Measurements from ENCODE around the gene SYAP1.
"Not testable (repeated sequence)": the region's sequence is repeated elsewhere in the genome, so short reads cannot be mapped to it uniquely, and the experiment has no call there.

SYAP1 gene

DNA sequence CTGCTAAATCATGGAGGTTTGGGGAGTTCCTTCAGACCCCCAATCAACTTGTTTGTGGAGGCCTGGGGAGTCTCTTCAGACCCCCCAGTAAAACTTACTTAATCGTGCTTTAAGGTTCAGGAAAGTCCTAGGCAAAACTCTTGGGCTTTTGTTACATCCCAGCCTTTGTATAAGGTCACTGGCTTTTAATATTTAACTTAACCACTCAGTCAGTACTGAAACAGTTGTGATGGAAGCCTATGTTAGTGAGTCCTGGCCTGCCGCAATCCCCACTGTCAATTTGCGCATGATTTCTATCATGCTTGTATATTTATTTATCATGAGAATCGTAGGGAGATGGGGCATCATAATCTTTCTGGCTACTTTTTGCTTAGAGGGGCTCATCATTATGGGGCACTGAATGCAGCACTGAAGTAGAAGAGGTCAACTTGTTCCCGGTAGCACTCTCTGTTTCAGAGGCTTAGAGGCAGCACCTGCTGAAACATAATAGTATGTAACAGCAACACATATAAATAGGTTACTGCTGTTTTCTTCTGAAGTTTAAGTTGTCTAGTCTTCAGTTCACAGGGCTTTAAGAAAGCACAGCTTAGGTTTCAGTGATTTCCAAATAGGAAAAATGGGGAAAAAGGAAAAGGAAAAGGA is 7.1 kb downstream of the SYAP1 start:
- FAIRE-seq, result not testable (repeated sequence)

DNA sequence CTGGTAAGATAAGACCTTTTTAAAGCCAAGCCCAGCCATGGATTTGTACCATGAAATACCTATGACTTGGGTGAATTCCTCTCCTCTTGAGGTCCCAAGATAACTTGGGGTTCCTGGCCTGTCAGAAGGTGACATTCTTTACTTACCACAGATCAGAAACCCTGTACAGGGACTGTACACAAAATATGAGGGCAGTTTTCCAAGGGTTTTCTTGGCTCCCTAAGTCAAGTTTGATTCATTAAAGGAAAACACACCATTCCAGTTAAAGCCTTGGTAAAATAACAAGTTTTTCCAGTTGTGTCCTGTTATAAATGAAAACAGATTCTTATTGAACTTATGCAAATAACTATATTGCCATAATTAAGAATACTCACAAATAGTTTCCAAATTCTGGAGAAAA is 8.2 kb downstream of the SYAP1 start:
- no peak for FAIRE-seq

DNA sequence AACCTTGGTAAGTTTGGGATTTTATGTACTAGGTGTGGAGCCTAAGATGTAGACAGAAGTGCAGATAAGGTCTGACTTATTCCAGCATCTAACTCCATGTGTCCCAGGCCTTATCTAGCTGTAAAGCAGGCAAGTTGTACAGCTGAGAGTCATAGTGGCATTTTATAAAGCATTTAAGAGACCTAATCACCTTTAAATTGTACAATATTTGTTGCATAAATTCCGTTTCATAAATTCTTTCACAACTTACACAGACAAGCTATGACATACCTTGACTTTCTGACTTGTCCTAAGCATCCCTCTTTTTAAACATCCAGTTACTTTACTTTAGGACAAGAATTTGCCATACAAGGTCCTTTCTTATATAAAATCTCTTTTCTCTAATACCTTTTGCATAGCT is 11.0 kb downstream of the SYAP1 start:
- FAIRE-seq, result no peak

DNA sequence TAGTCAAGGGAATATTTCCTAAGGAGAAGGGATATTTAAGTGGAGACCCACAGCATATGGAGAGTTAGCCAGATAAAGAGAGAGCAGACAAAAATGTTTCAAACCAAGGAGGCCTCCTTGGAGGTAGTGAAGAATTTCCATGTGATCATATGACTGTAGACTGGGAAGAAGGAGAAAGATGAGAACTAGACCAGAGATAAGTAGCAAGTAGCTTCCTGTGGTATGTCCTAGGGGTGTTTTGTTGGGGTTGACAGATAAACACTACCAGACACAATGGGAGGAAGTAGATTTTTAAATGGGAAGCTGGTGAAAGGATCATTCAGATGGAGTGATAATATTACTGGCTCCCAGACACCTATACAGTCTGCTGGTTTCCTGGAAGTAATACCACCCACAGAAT is 13.6 kb downstream of the SYAP1 start:
- FAIRE-seq, result no peak

- FAIRE-seq, result no peak
Measured at GRCh38 chrX:16737024-16737423, 17.6 kb downstream of the SYAP1 start.

DNA sequence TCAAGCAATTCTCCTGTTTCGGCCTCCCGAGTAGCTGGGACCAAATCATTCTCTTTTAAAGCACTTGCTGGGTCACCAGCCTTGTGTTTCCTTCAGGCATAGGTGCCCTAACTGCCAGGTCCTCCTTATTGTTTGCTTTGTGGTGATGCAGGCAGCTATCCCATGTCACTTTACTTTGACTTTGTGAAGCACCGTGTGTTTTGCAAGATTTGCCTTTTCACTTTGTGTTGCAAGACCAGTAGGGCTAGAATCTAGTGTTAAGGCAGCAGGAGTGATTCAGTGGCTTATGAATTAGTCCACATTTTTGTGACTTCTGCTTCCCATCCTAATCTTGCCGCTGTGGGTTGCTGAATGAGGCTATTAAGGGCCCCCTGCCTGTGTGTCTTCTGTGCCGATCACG is 20.2 kb downstream of the SYAP1 start:
- FAIRE-seq, result no peak

DNA sequence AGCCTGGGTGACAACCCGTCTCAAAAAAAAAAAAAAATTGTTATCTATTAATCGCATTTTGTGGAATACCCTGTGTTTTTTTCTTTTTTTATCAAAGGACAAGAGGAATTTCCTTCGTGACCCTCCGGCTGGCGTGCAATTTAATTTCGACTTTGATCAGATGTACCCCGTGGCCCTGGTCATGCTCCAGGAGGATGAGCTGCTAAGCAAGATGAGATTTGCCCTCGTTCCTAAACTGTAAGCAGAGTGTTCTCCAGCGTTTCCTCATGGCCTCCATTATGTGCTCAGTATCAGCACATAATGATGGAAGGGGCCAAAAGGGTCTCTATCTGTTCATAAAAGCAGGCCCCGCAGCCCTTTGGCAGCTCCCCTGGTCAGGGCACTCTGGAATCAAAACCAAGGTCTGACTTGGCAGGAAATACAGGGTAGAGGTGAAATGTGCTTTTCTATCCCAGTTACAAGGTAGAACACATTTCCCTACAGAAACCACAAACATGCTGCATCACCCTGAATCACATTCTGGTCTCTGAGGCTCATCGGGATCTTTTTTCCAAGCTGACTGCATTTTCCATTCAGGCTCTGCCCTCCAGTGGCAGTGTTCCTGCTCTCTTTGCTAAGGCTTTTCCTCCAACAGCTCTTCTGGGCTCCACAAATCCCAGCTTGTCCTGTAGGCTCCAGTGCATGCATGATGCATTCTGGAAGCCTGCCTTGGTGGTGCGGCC is 24.4 kb downstream of the SYAP1 start:
- FAIRE-seq, result no peak

GRCh38 chrX:16745102-16745501 is 25.7 kb downstream of the SYAP1 start:
- FAIRE-seq, result no peak

DNA sequence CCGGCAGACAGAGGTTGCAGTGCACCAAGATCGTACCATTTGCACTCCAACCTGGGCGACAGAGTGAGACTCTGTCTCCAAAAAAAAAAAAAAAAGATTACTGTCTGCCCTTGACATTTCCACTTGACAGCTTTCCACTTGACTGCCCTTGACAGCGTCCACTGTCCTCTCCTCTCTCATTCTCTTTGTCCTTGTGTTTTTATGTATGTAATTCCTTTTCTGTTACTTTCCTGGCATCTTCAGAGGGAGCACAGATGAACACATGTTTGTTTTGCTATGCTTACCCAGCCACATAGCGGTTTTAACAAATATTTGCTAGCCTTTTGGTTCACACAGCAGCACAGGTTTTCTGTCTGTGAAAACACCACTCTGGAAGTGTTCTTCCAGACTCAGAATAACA is 26.2 kb downstream of the SYAP1 start:
- FAIRE-seq, result peak; percentile 49

- no peak for FAIRE-seq
Measured at GRCh38 chrX:16748425-16748824, 29.0 kb downstream of the SYAP1 start.

GRCh38 chrX:16750136-16750535 is 30.7 kb downstream of the SYAP1 start:
- no peak for FAIRE-seq

DNA sequence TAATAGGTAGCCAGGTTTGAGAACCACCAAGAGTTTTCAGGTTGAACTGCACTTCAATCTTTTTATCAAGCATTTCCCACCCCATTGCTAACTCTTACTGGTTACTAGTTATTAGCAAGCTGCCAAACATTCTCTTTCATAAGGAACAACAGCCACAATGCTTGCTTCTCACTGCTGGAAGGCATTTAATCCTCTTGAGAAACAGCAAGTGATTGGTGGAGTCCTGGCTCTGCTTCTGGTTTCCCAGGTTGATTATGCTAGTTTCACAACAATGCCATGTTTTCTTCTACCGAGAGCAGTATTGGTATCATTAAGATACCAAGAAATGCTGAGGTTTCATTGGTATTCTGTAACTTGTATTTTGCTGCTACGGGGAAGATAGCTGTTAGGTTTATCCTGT is 34.6 kb downstream of the SYAP1 start:
- FAIRE-seq, result no peak

DNA sequence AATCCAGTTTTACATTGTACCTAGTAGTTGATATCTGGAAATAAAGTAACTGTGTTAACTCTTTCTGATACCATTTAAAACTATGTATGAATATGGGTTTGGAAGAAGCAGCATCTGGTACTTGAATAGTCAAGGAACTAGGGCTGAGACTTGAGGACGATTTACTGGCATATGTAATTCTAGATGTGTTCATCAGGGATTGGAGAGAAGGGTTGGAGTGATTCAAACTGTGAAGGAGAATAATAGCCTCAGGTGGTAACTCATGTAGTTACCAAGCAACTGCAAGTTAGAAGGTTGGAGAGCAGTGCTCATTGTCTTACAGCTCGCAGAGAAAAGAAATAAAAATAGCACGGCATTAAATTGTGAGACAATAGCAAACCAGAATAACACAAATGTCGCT is 37.3 kb downstream of the SYAP1 start:
- FAIRE-seq, result no peak

GRCh38 chrX:16761500-16761899 is 42.1 kb downstream of the SYAP1 start:
- FAIRE-seq, result not testable (repeated sequence)

DNA sequence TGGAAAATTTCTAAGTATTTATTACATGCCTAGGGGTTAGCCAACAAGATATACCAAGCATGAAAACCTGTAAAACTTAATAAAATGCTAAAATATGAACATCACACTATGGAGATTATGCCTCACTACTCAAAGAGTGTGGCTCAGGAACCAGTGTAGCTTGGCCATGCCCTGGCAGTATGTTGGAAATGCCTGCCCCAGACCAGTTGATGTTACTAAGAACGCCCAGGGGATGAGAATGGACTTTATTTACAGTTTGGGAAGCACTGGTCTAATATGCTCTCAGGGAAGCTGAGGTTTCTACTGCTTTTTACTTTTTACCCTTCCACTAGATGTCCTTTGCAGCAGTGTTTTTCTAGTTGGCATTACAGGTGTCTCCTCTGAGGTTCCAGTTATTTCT is 43.2 kb downstream of the SYAP1 start:
- FAIRE-seq, result no peak

DNA sequence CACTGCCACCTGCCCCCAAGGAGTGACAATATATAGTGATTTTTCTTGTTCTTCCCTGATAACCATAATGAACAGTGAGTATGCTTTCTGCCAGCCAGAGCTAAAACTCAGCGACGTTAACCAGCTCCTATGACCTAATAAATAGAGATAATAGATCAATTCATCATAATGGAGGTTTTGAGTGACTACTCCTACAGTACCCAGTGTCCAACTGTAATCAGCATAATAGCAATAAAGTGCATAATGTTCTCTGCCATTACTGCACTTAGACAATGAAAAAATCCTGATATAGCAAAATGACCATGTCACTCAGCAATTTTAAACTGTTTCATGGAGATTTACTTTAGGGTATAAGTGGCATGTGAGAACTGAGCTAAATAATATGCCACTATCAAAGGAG is 46.2 kb downstream of the SYAP1 start:
- FAIRE-seq, result no peak

DNA sequence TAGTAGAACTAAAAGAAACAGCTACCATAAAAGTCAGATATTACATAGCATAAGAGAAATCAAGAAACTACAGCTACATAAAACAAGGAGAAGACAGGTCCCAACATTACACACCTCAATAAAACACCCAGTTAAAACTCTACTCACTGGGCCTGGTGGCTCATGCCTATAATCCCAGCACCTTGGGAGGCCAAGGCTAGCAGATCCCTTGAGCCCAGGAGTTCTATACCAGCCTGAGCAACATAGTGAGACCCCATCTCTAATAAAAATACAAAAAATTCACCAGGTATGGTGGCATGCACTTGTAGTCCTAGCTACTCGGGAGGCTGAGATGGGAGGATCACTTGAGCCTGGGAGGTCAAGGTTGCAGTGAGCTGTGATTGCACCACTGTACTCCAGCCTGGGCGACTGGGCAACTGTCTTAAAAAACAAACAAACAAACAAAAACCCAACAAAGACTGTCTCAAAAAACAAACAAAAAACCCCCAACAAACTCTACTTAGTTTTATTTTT is 51.6 kb downstream of the SYAP1 start:
- FAIRE-seq, result no peak

DNA sequence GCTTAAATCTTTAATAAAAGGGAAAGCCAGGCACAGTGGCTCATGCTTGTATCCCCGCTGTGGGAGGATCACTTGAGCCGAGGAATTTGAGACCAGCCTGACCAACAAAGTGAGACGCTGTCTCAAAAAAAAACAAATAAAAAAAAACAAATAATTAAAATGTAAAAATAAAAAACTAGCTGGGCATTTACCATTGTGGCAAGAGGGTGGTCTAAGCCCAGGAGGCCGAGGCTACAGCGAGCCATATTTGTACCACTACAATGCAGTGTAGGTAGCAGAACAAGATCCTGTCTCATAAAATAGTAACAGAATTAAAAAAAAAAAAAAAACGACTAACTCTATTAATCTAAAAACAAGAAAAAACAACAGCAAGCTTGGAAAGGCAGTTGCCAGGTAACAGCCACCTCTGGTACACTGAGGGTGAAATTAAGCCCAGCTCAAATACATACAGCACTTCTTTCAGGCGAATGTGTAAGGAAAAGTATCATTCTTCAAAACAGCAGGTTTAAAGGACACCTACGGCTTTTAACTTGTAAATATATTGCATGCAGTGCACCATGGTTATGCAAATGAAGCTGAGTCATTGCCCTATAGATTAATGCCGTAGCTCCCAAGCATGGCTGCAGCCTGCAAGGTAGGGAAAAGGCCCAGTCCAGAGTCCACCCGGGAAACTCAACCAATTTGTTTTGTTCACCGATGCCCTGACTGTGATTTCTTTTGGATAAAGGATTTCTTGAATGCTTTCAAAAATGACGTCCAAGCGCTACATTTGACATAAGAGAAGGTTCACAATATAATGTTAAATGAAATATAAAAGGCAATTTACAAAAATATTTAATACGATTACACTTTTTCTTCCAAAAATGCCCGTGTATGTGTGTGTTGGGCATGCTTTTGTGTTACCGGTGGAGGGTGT is 52.3 kb downstream of the SYAP1 start:
- FAIRE-seq, result peak; percentile 30

- FAIRE-seq, result no peak
Measured at GRCh38 chrX:16772460-16772859, 53.0 kb downstream of the SYAP1 start.

DNA sequence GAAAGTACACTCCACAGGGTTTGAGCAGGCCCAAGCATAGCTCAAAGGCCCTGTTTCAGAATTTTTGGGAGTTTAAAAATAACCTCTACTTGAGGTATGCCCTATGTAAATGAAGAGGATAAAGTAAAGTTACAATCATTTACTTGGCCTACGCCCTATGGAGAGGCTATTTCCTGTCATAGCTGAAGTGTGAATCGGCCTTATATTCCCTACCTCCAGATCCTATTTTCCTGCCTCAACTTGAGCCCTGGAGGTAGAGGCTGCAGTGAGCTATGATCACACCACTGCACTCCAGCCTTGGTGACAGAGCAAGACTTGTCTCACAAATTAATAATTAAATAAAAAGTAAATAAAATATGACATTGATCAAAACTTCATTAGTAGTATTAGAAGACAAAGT is 55.3 kb downstream of the SYAP1 start:
- no peak for FAIRE-seq

DNA sequence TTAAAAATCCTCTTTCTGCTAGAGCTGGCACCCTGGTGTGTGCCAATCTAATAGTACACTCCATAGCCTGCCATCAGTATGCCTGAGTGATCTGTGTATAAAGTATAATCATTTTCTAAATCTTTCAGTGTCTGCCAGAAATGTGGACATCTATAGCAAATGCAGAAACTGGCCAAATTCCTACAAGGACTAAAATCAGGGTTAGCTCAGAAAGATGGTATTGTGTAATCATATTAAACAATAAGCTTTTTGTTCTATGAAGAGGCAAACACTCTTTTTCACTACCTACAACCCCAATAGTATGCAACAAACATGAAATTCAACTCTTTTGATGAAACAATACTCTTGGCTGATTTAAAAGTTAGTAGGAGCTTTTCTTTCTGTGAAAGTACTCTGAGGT is 59.1 kb downstream of the SYAP1 start:
- no peak for FAIRE-seq

DNA sequence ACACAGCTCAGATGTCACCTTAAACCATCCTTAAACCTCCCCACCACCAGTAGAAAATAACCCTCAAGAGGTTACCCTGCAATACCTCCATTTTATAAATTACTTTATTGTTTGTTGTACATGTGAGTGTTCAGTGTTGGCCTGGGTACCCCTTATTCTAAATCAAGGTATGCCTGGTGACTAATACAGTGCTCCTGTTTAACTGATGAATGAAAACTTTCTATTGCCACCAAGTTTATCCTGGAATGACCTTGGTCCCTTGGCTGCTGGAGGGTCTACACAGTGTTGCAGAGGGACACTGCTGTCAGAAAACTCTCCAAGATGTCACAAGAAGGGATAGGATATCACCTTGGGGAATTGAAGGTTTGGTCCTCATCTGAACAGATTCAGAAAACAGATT is 59.6 kb downstream of the SYAP1 start:
- no peak for FAIRE-seq

DNA sequence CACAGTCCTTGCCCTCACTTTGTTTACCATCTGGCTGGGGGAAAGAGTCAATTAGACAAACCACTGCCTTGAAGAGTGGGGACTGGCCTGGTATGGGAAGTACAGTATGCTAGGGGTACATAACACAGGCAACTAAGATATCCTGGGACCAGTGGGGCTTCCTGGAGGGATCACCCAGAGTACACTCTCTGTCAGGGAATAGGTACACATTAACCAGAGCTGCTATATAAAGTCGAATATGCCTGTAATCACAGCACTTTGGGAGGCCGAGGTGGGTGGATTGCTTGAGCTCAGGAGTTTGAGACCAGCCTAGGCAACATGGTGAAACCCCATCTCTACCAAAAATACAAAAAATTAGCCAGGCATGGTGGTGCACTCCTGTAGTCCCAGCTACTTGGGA is 60.4 kb downstream of the SYAP1 start:
- FAIRE-seq, result not testable (repeated sequence)

- no peak for FAIRE-seq
Measured at GRCh38 chrX:16783452-16783851, 64.0 kb downstream of the SYAP1 start.

Measured in islet of Langerhans (tissue), 1 donor.